GM12874 (cell line): Measurements from ENCODE around the gene SLC2A9.

Source experiments
- CTCF ChIP-seq: IDR thresholded peaks from 2 replicates; pipeline ENCODE4 v1.5.1; 2011; ENCODE audit warnings: low read depth, mild to moderate bottlenecking, control low read depth, low read length, moderate library complexity; ENCODE audit not compliant: insufficient read depth

The SLC2A9 gene

DNA sequence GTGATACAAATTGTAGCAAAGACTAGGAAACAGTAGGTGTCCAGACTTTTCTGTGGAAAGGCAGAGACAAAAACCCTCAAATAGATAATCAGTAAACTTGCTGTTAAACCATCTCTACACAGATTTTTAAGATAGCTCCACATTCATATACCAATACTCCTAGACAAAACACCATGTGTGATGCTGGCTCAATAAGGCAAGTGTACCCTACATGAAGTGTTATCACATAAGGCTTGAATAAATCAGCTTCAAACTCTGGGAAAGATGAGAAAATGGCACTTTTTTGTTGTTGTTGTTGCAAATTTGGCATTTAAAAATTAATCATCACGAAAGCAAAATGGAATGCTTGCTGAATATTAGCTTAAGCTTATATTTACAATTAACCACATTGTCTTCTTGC, 194.7 kb downstream of the SLC2A9 start:
- TF ChIP-seq CTCF, result no peak

DNA sequence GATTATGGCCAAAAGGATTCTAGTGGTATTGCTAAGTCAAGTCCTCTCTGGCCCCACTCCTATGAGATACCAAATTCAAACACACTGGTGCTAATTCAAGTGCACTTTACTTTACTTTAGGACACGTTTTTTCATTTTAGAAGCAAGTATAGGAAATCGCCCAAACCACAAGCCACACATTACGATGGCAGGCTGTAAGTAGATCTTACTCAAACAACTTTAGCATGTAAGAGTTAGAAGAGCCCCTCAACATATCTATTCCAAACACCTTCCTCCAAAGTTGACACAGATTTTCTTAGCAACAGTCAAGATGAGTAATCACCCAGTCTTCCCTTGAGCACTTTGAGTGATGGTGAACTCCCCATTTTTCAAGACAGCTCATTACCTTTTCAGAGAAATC, 196.2 kb downstream of the SLC2A9 start:
- TF ChIP-seq CTCF, result no peak

DNA sequence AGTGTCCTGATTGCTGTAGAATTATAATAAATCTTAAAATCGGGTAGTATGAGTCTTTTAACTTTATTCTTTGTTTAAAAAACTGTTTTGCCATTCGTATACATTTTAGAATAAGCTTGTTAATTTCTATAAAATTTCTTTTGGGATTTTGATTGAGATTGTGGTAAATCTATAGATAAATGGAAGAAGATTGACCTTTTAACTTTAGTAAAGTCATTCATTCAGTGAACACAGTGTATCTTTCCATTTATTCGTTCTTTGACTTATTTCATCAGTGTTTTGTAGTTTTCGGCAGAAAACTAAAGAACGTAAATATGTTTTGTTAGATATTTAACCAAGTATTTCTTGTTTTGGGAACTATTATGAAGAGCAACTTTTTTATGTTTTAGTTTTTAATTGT, 201.0 kb downstream of the SLC2A9 start:
- no peak for TF ChIP-seq CTCF

DNA sequence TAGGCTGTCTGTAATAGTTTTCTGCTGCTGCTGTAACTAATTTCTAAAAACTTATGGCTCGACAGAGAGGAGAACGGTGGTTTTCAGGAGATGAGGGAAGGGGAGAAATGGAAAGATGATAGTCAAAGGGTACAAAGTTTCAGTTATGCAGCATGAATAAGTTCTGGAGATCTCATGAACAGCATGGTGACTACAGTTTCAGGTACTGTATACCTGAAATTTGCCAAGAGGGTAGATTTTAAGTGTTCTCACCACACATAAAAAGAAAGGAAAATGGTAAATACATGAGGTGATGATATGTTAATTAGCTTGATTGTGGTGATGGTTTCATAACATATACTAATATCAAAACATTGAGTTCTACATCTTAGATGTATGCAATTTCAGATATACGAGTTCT, 205.0 kb downstream of the SLC2A9 start:
- no peak for TF ChIP-seq CTCF

DNA sequence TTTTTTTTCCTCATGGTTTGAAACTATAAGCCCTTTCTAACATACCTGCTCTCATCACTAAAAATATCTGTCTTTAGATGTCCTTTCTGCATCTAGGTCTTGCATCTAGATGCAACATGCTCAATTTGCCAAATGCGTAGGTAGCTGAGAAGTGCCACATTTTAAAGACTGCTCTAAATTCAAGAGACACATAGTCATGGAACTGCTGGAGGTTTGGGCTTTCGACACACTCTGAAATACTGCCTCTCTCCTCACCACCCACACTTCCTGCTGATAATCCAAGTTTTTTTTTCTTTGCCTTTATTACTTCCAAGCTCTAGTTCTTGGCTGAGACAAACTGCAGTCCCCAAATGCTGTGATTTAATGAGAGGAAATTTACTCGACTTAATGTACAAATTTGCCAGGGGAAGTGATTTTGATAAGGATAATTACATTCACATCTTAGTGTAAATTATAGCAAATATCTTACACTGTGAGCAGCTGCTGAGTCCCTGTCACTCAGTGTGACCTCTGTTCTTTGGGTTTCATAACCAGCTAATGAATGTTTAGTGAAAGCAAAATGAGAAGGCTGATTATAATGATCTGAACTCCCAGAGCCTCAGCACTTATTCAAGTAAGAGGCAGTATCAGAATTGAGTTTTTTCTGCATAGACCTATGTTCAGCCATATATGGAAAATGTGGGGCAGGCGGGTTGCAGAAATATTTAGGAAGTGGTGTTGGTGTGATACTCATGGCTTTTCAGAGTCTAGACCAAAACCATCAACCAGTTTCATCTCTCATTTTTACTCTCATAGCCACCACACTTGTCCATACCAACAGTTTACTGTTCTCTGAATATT, 208.6 kb downstream of the SLC2A9 start:
- no peak for TF ChIP-seq CTCF

DNA sequence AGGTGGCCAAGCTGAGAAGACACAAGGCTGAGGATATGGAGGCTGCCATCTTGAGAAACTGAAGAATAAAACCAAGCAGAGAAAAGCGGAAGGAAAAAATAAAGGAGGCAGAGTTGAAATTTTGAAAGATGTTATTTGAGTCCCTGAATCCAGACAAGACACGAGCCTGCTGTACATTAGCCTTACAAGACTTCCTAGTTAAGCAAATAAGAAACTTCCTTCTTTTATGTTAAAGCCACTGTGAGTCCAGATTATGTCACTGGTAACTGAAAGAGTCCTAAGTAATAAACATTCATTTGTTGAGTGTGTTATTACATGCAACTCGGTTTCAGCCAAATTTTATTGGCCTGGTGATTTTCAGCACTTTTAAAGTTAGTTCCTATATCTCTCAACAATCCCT, 209.5 kb downstream of the SLC2A9 start:
- TF ChIP-seq CTCF, result no peak

DNA sequence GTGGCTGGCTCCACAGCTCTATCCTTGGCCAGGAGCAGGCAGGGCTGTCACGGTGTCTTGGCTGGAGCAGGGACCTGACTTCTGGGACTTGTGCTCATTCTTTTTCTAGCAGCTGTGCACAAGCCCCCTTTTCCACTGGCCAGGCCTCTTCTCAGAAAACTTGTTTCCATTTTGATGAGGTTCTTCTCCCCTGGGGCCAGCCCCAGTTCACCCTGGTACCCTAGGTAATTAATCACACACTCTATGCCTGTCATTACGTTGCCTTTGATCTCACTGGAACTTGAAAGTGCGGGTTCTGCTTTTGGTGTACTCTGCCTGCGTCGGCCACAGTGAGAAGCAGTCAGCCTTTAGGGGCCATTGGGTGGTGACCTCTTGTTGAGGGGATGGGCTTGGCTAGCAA, 213.2 kb downstream of the SLC2A9 start:
- TF ChIP-seq CTCF, result no peak

- TF ChIP-seq CTCF, result no peak
These were observed 216.4 kb downstream of the SLC2A9 start for GRCh38 chr4:9804918-9805317.
